GM12878 (cell line): Measurements from ENCODE around the gene GPR153. TPM values are rescaled to one million over a fixed set of nuclear protein-coding genes. Genes with fewer than 3 reads are reported as not detected.

Experiments
- ATAC-seq: fragments of 200-7000 bp; cut with Tn5 transposase; 3 replicates; pipeline ENCODE4 v1.9.1; 2020; ENCODE audit warnings: mild to moderate bottlenecking, moderate library complexity
- BruUV-seq: library from RNA; stranded (reverse); fragments of 400-500 nt; replicated peaks from 2 replicates; lab custom pipeline; 2021; lab: Mats Ljungman, UMichigan
- CTCF ChIA-PET: fragments of 300-600 bp; sonication (Branson Sonifier 250); formaldehyde crosslinking; extraction: SDS; loops from one replicate; lab custom pipeline; 2021; ENCODE audit warnings: inconsistent platforms; lab: Yijun Ruan, JAX
- POLR2A ChIA-PET: fragments of 350-600 bp; formaldehyde crosslinking; extraction: SDS; loops from one replicate; lab custom pipeline; 2021; ENCODE audit warnings: inconsistent platforms; lab: Charles Lee
- RAD21 ChIA-PET: fragments of 300-600 bp; sonication (Branson Sonifier 250); formaldehyde crosslinking; loops from one replicate; lab custom pipeline; 2023; ENCODE audit warnings: antibody characterized with exemption; ENCODE audit not compliant: unreplicated experiment; lab: Charles Lee
- SMC1A ChIA-PET: fragments of 300-600 bp; sonication (Branson Sonifier 250); formaldehyde crosslinking; loops from one replicate; lab custom pipeline; 2023; ENCODE audit not compliant: unreplicated experiment, uncharacterized antibody; lab: Charles Lee
- DNase-seq: peaks from one replicate; pipeline ENCODE4 v3.0.0-alpha.2; 2011; ENCODE audit warnings: low read depth, low spot score
- FAIRE-seq: peaks from 3 replicates; lab custom pipeline; 2011; peaks lifted over from hg19 to GRCh38; lab: Jason Lieb, UNC
- H2AFZ ChIP-seq: 2 replicates; pipeline ENCODE4 v1.6.0; 2011; ENCODE audit warnings: low read depth, low read length, control low read depth; ENCODE audit not compliant: control insufficient read depth
- H3K27ac ChIP-seq: 2 replicates; pipeline ENCODE4 v1.5.1; 2011; ENCODE audit warnings: control low read depth; ENCODE audit not compliant: control insufficient read depth, insufficient read depth
- H3K27me3 ChIP-seq, 2 experiments: replicated peaks in 1 of 2; 2 replicates each; pipeline versions ENCODE4 v1.6.0 to v1.6.1; 2011; ENCODE audit warnings: low read length in 1 of 2; ENCODE audit not compliant: control insufficient read depth in 2 of 2, insufficient read depth in 2 of 2
- H3K36me3 ChIP-seq, 2 experiments: 2 replicates each; pipeline ENCODE4 v1.5.1; 2011; ENCODE audit warnings: low read length in 1 of 2; ENCODE audit not compliant: control insufficient read depth in 2 of 2, insufficient read depth in 2 of 2
- H3K4me1 ChIP-seq: 2 replicates; pipeline ENCODE4 v1.6.1; 2011; ENCODE audit warnings: mild to moderate bottlenecking, low read length, moderate library complexity, mixed read lengths; ENCODE audit not compliant: control insufficient read depth, insufficient read depth
- H3K4me2 ChIP-seq: 2 replicates; pipeline ENCODE4 v1.6.0; 2011; ENCODE audit warnings: control low read depth; ENCODE audit not compliant: control insufficient read depth, insufficient read depth
- H3K4me3 ChIP-seq: fragments of 200-600 bp; sonication (generic); 2 replicates; pipeline ENCODE4 v1.5.1; 2016
- H3K79me2 ChIP-seq: 2 replicates; pipeline ENCODE4 v1.6.0; 2011; ENCODE audit warnings: low read length; ENCODE audit not compliant: control insufficient read depth, insufficient read depth
- H3K9ac ChIP-seq: 2 replicates; pipeline ENCODE4 v1.8.0; 2011; ENCODE audit warnings: low read length, control low read depth, mixed read lengths; ENCODE audit not compliant: control insufficient read depth, insufficient read depth
- H3K9me3 ChIP-seq: replicated peaks from 3 replicates; pipeline ENCODE4 v1.5.1; 2011; ENCODE audit warnings: mild to moderate bottlenecking, low read length; ENCODE audit not compliant: control insufficient read depth, insufficient read depth
- H4K20me1 ChIP-seq: 2 replicates; pipeline ENCODE4 v1.6.0; 2011; ENCODE audit not compliant: control insufficient read depth, insufficient read depth
- BACH1 ChIP-seq: fragments of 450-650 bp; IDR thresholded peaks from 2 replicates; pipeline ENCODE4 v1.6.1; 2017; ENCODE audit warnings: mild to moderate bottlenecking, borderline replicate concordance
- CHD2 ChIP-seq: IDR thresholded peaks from 2 replicates; pipeline ENCODE4 v1.6.1; 2011; ENCODE audit warnings: low read depth, low read length, improper control_type of control experiment, borderline replicate concordance
- EGR1 ChIP-seq, 2 experiments: IDR thresholded peaks; 1 replicate in 1 of 2; 2 replicates in 1 of 2; pipeline ENCODE4 v1.6.1; 2011 to 2012; ENCODE audit warnings: low read depth in 2 of 2, low read length in 2 of 2, borderline replicate concordance in 1 of 2, mild to moderate bottlenecking in 1 of 2, moderate library complexity in 1 of 2
- ELK1 ChIP-seq: IDR thresholded peaks from 2 replicates; pipeline ENCODE4 v1.6.1; 2012; ENCODE audit warnings: low read depth, low read length, improper control_type of control experiment
- ETV6 ChIP-seq, 2 experiments: fragments of 450-650 bp in 1 of 2; IDR thresholded peaks in 1 of 2; conservative IDR thresholded peaks in 1 of 2; 2 replicates each; pipeline ENCODE4 v1.6.1; 2014; ENCODE audit warnings: antibody characterized with exemption in 1 of 2, borderline replicate concordance in 1 of 2, low read depth in 1 of 2, mild to moderate bottlenecking in 1 of 2, moderate library complexity in 1 of 2
- GATAD2B ChIP-seq: fragments of 450-650 bp; conservative IDR thresholded peaks from 2 replicates; pipeline ENCODE4 v1.6.1; 2017; ENCODE audit warnings: low read depth, mild to moderate bottlenecking, moderate library complexity
- IKZF1 ChIP-seq: fragments of 450-650 bp; conservative IDR thresholded peaks from 2 replicates; pipeline ENCODE4 v1.6.1; 2017; ENCODE audit warnings: antibody characterized with exemption, mild to moderate bottlenecking
- JUNB ChIP-seq: IDR thresholded peaks from 2 replicates; pipeline ENCODE4 v1.6.1; 2016; ENCODE audit warnings: antibody characterized with exemption, mild to moderate bottlenecking
- KAT2A ChIP-seq: conservative IDR thresholded peaks from 2 replicates; pipeline ENCODE4 v1.6.1; 2011; ENCODE audit warnings: low read depth, low read length; ENCODE audit not compliant: control insufficient read depth
- KLF5 ChIP-seq: fragments of 450-650 bp; IDR thresholded peaks from 2 replicates; pipeline ENCODE4 v1.6.1; 2014; ENCODE audit warnings: mild to moderate bottlenecking; ENCODE audit not compliant: partially characterized antibody
- NR2C2 ChIP-seq: IDR thresholded peaks from 2 replicates; pipeline ENCODE4 v1.6.1; 2011; ENCODE audit warnings: borderline replicate concordance, low read depth; ENCODE audit not compliant: control insufficient read depth, insufficient read length
- RAD51 ChIP-seq: fragments of 450-650 bp; IDR thresholded peaks from 2 replicates; pipeline ENCODE4 v1.6.1; 2016; ENCODE audit warnings: moderate library complexity, mild to moderate bottlenecking, inconsistent platforms
- SMAD1 ChIP-seq: fragments of 450-650 bp; IDR thresholded peaks from 2 replicates; pipeline ENCODE4 v1.6.1; 2018; ENCODE audit warnings: mild to moderate bottlenecking, low read depth; ENCODE audit not compliant: partially characterized antibody
- SREBF1 ChIP-seq: IDR thresholded peaks from 2 replicates; pipeline ENCODE4 v1.6.1; 2012; ENCODE audit warnings: mild to moderate bottlenecking, low read length
- SUPT20H ChIP-seq: IDR thresholded peaks from 2 replicates; pipeline ENCODE4 v1.6.1; 2011; ENCODE audit warnings: low read depth, mild to moderate bottlenecking, low read length, moderate library complexity, borderline replicate concordance; ENCODE audit not compliant: control insufficient read depth
- TCF12 ChIP-seq: IDR thresholded peaks from 2 replicates; pipeline ENCODE4 v1.6.1; 2011; ENCODE audit warnings: low read depth, mild to moderate bottlenecking, low read length
- TCF7 ChIP-seq: IDR thresholded peaks from 2 replicates; pipeline ENCODE4 v1.6.1; 2014; ENCODE audit warnings: antibody characterized with exemption, borderline replicate concordance
- USF1 ChIP-seq: IDR thresholded peaks from 2 replicates; pipeline ENCODE4 v1.6.1; 2011; ENCODE audit warnings: borderline replicate concordance, low read depth, mild to moderate bottlenecking, moderate library complexity, mixed read lengths, low read length; ENCODE audit not compliant: insufficient read depth; ENCODE audit errors: extremely low read length
- ZNF207 ChIP-seq: fragments of 450-650 bp; IDR thresholded peaks from 2 replicates; pipeline ENCODE4 v1.6.1; 2014; ENCODE audit warnings: antibody characterized with exemption, mild to moderate bottlenecking, borderline replicate concordance
- ZNF384 ChIP-seq: IDR thresholded peaks from 2 replicates; pipeline ENCODE4 v1.6.1; 2012; ENCODE audit warnings: low read depth, mild to moderate bottlenecking, low read length, improper control_type of control experiment, borderline replicate concordance
- WGBS: methylation state at CpG from one replicate; pipeline ENCODE4 v1.1.6; 2016; ENCODE audit warnings: low lambda C conversion rate; ENCODE audit not compliant: insufficient replicate concordance, insufficient coverage; ENCODE audit errors: missing lambda C conversion rate; 5-methylcytosine and 5-hydroxymethylcytosine counted together
- in situ Hi-C: fragments of 300-500 bp; cut with MboI; formaldehyde crosslinking; loops from 9 replicates; pipeline ENCODE4 v1.14.3; 2018; ENCODE audit warnings: mixed read lengths
- intact Hi-C: fragments of 100-400 bp; cut with micrococcal nuclease; formaldehyde crosslinking; loops from one replicate; pipeline ENCODE4 v1.14.2; 2022; ENCODE audit not compliant: unreplicated experiment
- polyA plus RNA-seq, 11 experiments: library from polyadenylated mRNA; depleted of rRNA in 4 of 11; unstranded in 6 of 11; stranded (reverse) in 5 of 11; fragments of >200 nt; fragmentation: Nextera tagmentation in 4 of 11; fragmentation: Illumina TruSeq in 1 of 11; extraction: Ambion mirVana in 4 of 11; extraction: Trizol in 1 of 11; gene quantifications; 1 replicate in 1 of 11; 2 replicates in 10 of 11; pipeline versions ENCODE4 v1.2.1 to v1.2.3, GENCODE V29; 2011 to 2016; ENCODE audit warnings: inconsistent platforms in 2 of 11, missing spikeins in 2 of 11, low read depth in 1 of 11
- total RNA-seq, 4 experiments: library from RNA; depleted of rRNA in 3 of 4; stranded (reverse); fragments of >200 nt in 3 of 4; fragmentation: Illumina TruSeq in 1 of 4; extraction: Trizol in 1 of 4; gene quantifications; 2 replicates each; pipeline versions ENCODE4 v1.2.1 to v1.2.3, GENCODE V29; 2013 to 2021
- TF ChIP-seq, protein P1 (sequence below): fragments of 450-650 bp; IDR thresholded peaks from 2 replicates; pipeline ENCODE4 v1.6.1; 2017; ENCODE audit warnings: low read depth, mild to moderate bottlenecking, moderate library complexity

The GPR153 gene
- total and polyA plus RNA-seq, 10 of the 15 experiments (the other 5 are each of a cell fraction or from before 2014, with no cell fraction given), result 0.04 to 2.2 (median 0.54) TPM

- no peak for TF ChIP-seq ZNF384
- TF ChIP-seq SMAD1, result no peak
- no peak for TF ChIP-seq TCF7
- TF ChIP-seq ZNF207, result no peak
Observed at GRCh38 chr1:6272868-6273267, 12.0 kb upstream of the GPR153 start (continued).

DNA sequence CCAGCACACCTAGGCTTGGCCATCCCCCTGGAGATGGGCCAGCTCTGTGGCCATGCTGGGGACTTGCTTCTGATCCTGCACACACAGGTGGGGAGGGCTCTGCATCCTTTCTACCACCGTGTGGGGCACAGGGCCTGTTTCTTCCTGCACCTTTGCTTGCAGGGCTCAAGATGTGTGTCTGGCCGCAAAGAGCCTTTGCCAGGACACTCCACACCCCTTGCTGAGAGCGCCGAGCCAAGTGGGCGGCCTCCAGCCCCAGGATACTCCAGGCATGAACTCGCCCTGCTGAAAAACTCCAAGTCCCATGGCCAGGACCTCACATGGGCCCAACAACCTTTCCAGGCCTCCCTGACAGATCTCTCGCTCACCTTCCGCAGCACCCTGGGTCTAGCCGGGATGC is 11.6 kb upstream of the GPR153 start:
- ChIA-PET RAD21 (no interaction called here), CTCF (no interaction called here), SMC1A (no interaction called here), POLR2A (no interaction called here)
- no peaks in the 10 kb centered on the region for H3K79me2 ChIP-seq
- ATAC-seq (no peak), DNase-seq (no peak), FAIRE-seq (no peak)
- intact Hi-C loops (no loop called here), in situ Hi-C loops (no loop called here)
- H3K27ac ChIP-seq, result no peak overlapping the region
- no peaks in the 10 kb centered on the region for H3K4me1 ChIP-seq
- WGBS, result 78% methylated on average over 9 of the region's 9 CpGs
- H3K27me3 ChIP-seq, result no peaks in the 10 kb centered on the region
- H3K9ac ChIP-seq, result no peak overlapping the region
- no peaks in the 10 kb centered on the region; the same call in 1 of the 2 replicates for H4K20me1 ChIP-seq
- BruUV-seq, result no TSS peak
- H3K4me3 ChIP-seq, result no peak overlapping the region
- H3K4me2 ChIP-seq, result no peak overlapping the region
- H2AFZ ChIP-seq, result no peak overlapping the region
- H3K9me3 ChIP-seq, result no peaks in the 10 kb centered on the region
- peaks cover 0 to 4% of the 10 kb centered on the region in 2 experiments; a peak in 2 of 4 replicates for H3K36me3 ChIP-seq
- TF ChIP-seq TCF12 (no peak), SUPT20H (no peak), ETV6 (conservative IDR thresholded peaks at IDR 0.05 in 1 of 2, IDR thresholded peaks at IDR 0.05 in 1 of 2; ENCODE audit: borderline replicate concordance in 1 of 2, low read depth in 1 of 2) (no peak), CHD2 (no peak), JUNB (no peak), RAD51 (no peak), IKZF1 (no peak), EGR1 (IDR thresholded peaks at IDR 0.05; ENCODE audit: borderline replicate concordance in 1 of 2, low read depth in 2 of 2, low read length in 2 of 2) (no peak), GATAD2B (no peak), SREBF1 (no peak), ELK1 (no peak), NR2C2 (no peak), USF1 (no peak), KLF5 (no peak), BACH1 (no peak), KAT2A (no peak)
- TF ChIP-seq, protein P1, sequence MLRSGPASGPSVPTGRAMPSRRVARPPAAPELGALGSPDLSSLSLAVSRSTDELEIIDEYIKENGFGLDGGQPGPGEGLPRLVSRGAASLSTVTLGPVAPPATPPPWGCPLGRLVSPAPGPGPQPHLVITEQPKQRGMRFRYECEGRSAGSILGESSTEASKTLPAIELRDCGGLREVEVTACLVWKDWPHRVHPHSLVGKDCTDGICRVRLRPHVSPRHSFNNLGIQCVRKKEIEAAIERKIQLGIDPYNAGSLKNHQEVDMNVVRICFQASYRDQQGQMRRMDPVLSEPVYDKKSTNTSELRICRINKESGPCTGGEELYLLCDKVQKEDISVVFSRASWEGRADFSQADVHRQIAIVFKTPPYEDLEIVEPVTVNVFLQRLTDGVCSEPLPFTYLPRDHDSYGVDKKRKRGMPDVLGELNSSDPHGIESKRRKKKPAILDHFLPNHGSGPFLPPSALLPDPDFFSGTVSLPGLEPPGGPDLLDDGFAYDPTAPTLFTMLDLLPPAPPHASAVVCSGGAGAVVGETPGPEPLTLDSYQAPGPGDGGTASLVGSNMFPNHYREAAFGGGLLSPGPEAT, result no peak
